Stimulated activated CD4-positive, alpha-beta T cell treated with anti-CD3 and anti-CD28 coated beads, Interleukin-1b, Interleukin-23, amount 100 ng/mL, for 48 hours (primary cell): ENCODE measurements around the gene POLE.
"Not testable (repeated sequence)": the region's sequence is repeated elsewhere in the genome, so short reads cannot be mapped to it uniquely, and the experiment has no call there.

Experiments used
- DNase-seq: peaks from one replicate; pipeline ENCODE4 v3.0.0-alpha.2; 2020

Gene POLE

GRCh38 chr12:132610051-132610759, 76.9 kb downstream of the POLE start, which contains the start of gene LRCOL1:
Gene LRCOL1, minus strand, starts transcription at chr12:132610582. Its CDS starts 4,331 bp downstream, at chr12:132606251.
- no peak for DNase-seq

- DNase-seq = no peak
Observed at GRCh38 chr12:132608231-132609171, 78.6 kb downstream of the POLE start.

GRCh38 chr12:132606927-132607326, 80.2 kb downstream of the POLE start:
- no peak for DNase-seq

GRCh38 chr12:132606466-132606865, 80.7 kb downstream of the POLE start:
- DNase-seq = no peak

- no peak for DNase-seq
Observed at GRCh38 chr12:132605892-132606291, 81.2 kb downstream of the POLE start.

- DNase-seq = no peak
Observed at GRCh38 chr12:132604668-132605441, 82.3 kb downstream of the POLE start.

GRCh38 chr12:132604151-132604618, 83.0 kb downstream of the POLE start:
- DNase-seq = no peak

GRCh38 chr12:132603240-132604150, 83.6 kb downstream of the POLE start:
- DNase-seq = no peak

- DNase-seq = no peak
Observed at GRCh38 chr12:132602572-132603239, 84.4 kb downstream of the POLE start.

- DNase-seq = no peak
Observed at GRCh38 chr12:132601171-132601883, 85.8 kb downstream of the POLE start.

- DNase-seq = no peak
Observed at GRCh38 chr12:132600048-132601032, 86.8 kb downstream of the POLE start.

GRCh38 chr12:132599502-132599901, 87.6 kb downstream of the POLE start:
- not testable (repeated sequence) for DNase-seq

GRCh38 chr12:132597333-132598316, 89.5 kb downstream of the POLE start:
- no peak for DNase-seq

GRCh38 chr12:132596016-132596415, 91.1 kb downstream of the POLE start:
- DNase-seq = no peak

GRCh38 chr12:132595183-132595582, 92.0 kb downstream of the POLE start:
- no peak for DNase-seq

GRCh38 chr12:132593938-132594358, 93.2 kb downstream of the POLE start:
- DNase-seq = peak; percentile 44

GRCh38 chr12:132593521-132593920, 93.6 kb downstream of the POLE start:
- no peak for DNase-seq

- DNase-seq = no peak
Observed at GRCh38 chr12:132593071-132593470, 94.1 kb downstream of the POLE start.
